Uterus (tissue), 2 donors: ENCODE results near the gene ARSI.

Experiments
- CTCF ChIP-seq, 4 experiments: fragments of 200-600 bp in 2 of 4; fragments of 450-650 bp in 2 of 4; sonication (generic) in 2 of 4; IDR thresholded peaks; one replicate each; pipeline ENCODE4 v1.5.1; 2016 to 2019; ENCODE audit warnings: antibody characterized with exemption in 4 of 4, mild to moderate bottlenecking in 2 of 4, moderate library complexity in 1 of 4
- POLR2A ChIP-seq, 2 donors: fragments of 450-650 bp; IDR thresholded peaks; one replicate each; pipeline ENCODE4 v1.6.1; 2016; ENCODE audit warnings: antibody characterized with exemption in 2 of 2, mild to moderate bottlenecking in 1 of 2, moderate library complexity in 1 of 2

DNA sequence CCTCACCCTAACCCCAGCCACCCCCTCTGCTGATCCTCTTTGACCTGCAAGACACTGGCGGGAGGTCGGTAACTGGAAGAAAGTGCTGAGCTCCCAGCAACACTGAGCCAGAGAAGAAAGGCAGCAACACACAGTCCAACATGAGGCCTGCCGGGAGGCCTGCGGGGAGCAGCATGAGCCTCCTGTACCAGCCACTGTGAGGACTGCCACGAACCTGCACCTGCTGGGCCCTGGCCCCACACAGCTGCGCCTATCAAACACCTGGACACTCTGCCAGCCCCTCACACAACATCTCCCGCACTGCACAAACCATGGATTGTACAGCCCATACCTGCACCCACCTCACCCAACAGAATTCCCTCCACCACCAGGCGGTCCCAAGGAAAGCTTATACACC lies 31.4 kb downstream of the ARSI start:
- TF ChIP-seq CTCF (IDR thresholded peaks at IDR 0.05): no peak
- TF ChIP-seq POLR2A (IDR thresholded peaks at IDR 0.05): no peak
